GM18909 (cell line): ENCODE measurements around the gene RTN3.
"Not testable (repeated sequence)": the region's sequence is repeated elsewhere in the genome, so short reads cannot be mapped to it uniquely, and the experiment has no call there.

Experiments
- ATAC-seq: cut with Tn5 transposase; IDR thresholded peaks from one replicate; pipeline ENCODE4 v1.9.1; 2021; ENCODE audit warnings: mild to moderate bottlenecking; ENCODE audit not compliant: unreplicated experiment, poor library complexity

Gene RTN3

DNA sequence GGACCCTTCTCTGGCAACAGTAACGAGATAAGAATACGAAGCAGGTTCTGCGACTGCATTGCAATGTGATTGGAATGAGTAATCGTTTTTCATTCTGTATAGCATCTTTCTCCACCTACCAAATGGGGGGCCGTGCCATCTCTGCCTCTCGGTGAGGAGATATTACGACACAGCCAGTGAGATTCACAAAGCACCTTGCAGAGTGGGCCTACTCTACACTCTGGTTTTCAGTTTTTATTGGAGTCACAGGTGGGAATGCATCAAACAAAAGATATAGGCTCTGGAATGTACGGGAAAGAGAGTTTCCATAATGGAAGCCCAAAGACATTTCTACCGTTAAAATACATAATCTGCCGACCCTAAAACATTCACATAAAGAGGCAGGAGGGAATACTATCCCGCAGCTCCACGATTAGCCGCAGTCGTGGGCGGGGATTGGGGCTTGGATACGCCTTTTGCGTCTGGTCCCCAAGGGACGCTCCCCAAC, 423 bp upstream of the RTN3 start:
- ATAC-seq = no peak

GRCh38 chr11:63682066-63683021, 1.0 kb downstream of the RTN3 start:
- ATAC-seq = peak; percentile 1

DNA sequence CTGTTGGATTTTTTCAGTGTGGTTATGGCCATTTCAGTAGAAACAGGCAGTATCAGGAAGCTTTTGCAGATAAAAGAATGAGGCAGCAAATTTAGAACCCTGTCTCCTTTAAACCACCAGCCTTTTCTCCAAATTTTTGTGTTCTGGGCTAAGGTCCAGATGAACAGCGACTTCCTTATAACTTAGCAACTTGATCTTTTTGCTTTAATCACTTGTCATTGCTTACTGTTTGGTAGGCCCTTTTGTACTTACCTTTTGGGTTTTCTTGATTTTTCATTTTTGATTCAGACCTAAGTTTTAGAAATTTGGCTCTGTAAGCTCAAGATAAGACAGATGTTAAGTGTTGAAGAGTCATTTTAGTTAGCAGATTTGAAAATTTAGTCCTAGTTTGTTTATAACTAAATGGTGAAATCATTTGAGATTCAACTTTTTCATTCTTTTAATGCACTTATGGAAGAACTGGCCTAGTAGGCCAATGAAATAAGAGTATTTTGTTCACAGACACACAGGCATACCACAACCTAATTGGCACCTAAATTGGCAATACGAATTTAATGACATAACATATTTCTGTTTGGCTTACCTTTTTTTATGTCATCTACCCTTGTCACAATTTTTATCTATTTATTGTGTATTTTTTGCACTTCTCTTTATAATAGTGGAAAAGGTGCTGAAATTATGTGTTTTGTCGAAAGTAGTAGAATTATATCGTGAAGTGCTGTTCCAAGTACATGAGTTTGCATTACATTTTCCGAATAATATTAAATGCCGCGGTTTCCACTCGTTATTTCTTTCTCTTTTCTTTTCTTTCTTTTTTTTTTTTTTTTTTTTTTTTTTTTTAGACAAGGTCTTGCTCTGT, 2.1 kb downstream of the RTN3 start:
- ATAC-seq = no peak

GRCh38 chr11:63685158-63685721, 3.9 kb downstream of the RTN3 start:
- not testable (repeated sequence) for ATAC-seq

DNA sequence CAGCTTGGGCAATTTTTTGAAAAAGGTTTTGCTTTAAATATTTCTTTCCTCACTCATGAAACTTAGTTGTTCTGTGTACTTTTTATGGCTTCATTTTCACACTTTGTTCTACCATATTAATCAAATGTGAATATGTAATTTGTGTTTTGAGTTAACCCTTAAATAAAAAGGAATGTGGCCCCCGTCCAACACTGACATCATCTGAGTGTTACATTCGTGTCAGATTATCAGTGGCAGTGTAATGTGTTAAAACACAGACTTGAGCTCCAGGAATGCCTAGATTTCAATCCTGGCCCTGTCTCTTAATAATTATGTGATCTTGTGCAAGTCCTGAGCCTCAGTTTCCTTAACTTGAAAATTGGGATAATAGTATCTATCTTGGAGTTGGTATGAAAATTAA, 5.6 kb downstream of the RTN3 start:
- no peak for ATAC-seq

DNA sequence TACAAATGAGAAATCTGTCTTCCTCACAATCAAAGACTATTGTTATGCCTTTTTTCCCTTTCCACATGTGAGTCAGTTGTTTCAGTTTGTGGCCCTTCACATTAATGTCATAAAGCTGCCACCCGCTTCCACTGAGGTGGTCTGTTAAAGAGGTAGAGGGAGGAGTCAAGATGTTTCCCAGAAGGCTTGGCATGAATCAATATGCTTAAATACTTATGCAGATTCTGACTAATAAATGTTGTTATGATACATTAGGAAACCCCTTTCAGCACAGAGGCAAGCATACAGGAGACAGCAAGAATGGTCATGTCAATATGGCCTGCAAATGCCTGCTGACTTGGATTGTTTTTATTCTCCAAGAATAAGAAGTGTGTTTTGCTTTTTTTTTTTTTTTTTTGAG, 6.5 kb downstream of the RTN3 start:
- ATAC-seq = no peak

- ATAC-seq = no peak
Measured at GRCh38 chr11:63694596-63694995, 13.3 kb downstream of the RTN3 start.

DNA sequence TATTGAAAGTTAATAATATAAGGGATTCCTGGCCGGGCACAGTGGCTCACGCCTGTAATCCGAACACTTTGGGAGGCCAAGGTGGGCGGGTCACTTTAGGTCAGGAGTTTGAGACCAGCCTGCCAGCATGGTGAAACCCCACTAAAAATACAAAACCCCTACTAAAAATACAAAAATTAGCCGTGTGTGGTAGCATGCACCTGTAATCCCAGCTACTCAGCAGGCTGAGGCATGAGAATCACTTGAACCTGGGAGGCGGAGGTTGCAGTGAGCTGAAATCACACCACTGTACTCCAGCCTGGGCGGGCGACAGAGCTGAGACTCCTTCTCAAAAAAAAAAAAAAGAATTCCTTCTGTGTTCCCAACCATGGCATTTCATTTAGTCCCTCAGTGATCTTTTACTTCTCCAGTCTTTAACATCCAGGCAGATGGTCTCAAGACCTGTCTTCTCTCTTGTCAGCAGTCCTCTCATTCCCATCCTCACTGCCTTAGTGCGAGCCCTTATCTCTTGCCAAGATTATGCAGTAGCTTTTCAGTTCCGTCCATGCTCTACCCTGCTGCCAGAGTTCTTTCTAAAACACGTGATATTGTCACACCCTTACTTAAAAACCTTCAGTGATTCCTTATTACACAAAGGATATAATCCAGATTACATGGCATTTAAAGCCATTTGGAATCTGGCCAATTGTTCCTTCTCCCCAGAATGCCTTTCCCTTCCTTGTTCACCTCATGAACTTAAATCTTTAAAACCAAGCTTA, 17.9 kb downstream of the RTN3 start:
- no peak for ATAC-seq

- ATAC-seq = no peak
Measured at GRCh38 chr11:63699896-63700295, 18.6 kb downstream of the RTN3 start.

- no peak for ATAC-seq
Measured at GRCh38 chr11:63705526-63705925, 24.2 kb downstream of the RTN3 start.

GRCh38 chr11:63708764-63709163, 27.5 kb downstream of the RTN3 start:
- ATAC-seq = no peak

DNA sequence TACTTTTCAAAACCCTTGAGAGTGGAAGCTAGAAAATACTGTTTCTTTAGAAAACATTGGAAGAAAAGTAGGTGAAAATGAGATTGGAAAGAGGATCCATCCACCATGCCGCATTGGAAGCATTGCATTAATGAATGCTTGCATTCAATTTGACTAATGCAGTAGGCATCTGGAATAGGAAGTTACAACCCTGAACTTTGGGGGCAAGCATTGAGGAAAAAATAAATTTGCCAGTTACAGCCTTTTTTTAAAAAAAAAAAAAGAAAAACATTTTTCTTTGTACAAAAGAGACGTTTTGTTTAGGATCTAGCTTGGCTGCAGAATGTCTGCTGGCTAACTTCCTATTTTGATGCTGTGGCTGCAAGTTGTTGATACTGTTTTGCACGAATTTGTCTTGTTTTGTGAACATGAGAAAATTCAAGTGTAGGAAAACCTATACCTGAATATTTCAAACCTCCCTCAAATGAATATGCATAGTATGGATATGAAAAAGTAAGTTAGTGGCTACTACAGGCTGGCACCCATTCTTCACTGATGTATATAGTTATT, 28.1 kb downstream of the RTN3 start:
- ATAC-seq = no peak

- no peak for ATAC-seq
Measured at GRCh38 chr11:63710476-63711217, 29.3 kb downstream of the RTN3 start.

GRCh38 chr11:63711838-63712237, 30.5 kb downstream of the RTN3 start:
- ATAC-seq = no peak

DNA sequence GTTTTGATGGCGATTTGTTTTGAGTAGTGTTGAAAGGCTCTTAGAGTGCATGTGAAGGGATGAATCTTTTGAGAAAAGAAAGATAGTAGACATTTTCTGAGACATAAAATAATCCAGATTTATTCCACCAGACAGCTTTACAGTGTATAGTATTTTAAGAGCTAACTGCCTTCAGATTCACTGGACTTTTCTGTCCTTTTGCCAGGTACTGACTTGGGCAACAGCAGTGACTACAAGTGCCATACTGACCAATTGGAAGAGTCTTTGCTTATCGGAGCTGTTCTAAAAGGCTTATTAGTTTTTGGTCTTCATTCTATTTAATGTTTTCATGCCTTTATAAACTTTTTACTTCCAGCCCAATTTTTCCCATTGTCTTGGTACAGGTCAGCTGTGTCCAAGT, 32.5 kb downstream of the RTN3 start:
- no peak for ATAC-seq

DNA sequence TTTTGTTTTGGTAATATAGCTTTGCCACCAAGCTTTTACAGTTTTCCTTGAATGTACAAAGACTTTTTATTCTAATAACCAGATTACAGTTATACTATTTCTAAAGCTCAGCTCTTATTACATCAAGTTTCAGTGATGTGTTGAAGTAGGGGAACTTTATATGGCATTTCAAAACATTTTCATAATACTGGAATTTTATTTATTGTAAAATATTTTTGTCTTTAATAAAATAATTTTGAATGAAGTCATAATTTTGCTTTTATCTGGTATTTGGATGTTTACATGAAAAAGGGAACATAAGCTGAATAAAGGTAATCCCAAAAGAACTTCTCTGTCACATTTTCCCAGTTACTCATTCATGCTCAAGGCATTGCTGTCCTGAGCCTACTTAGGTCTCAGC, 34.7 kb downstream of the RTN3 start:
- ATAC-seq = no peak

- no peak for ATAC-seq
Measured at GRCh38 chr11:63719001-63719400, 37.7 kb downstream of the RTN3 start.

DNA sequence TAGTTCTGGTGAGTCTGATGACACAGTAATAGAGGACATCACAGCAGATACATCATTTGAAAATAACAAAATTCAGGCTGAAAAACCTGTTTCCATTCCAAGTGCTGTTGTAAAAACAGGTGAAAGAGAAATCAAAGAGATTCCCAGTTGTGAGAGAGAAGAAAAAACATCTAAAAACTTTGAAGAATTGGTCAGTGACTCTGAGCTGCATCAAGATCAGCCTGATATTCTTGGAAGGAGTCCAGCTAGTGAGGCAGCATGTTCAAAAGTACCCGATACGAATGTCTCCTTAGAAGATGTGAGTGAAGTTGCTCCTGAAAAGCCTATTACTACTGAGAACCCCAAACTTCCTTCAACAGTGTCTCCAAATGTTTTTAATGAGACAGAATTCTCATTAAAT, 38.7 kb downstream of the RTN3 start:
- no peak for ATAC-seq

DNA sequence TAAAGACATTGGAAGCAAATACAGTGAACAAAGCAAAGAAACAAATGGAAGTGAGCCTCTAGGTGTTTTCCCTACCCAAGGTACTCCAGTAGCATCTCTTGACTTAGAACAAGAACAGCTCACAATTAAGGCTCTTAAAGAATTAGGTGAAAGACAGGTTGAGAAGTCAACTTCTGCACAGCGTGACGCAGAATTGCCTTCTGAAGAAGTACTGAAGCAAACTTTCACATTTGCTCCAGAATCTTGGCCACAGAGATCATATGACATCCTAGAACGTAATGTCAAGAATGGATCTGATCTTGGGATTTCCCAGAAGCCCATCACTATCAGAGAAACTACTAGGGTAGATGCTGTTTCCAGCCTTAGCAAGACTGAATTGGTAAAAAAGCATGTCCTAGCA, 39.3 kb downstream of the RTN3 start:
- no peak for ATAC-seq
